GM21528 (cell line): ENCODE data around the gene PARL.

Experiments
- ATAC-seq: cut with Tn5 transposase; IDR thresholded peaks from one replicate; pipeline ENCODE4 v1.9.1; 2021; ENCODE audit warnings: mild to moderate bottlenecking, moderate library complexity; ENCODE audit not compliant: unreplicated experiment, low FRiP score

Gene PARL

GRCh38 chr3:183862610-183863009 is 22.1 kb downstream of the PARL start:
- no peak for ATAC-seq

- ATAC-seq = no peak
These were observed 26.8 kb downstream of the PARL start for GRCh38 chr3:183857863-183858262.

GRCh38 chr3:183854318-183855035 is 30.2 kb downstream of the PARL start:
- ATAC-seq = no peak

- ATAC-seq = no peak
These were observed 38.9 kb downstream of the PARL start for GRCh38 chr3:183845608-183846288.

GRCh38 chr3:183845090-183845489 is 39.6 kb downstream of the PARL start:
- ATAC-seq = no peak

GRCh38 chr3:183844606-183845005 is 40.1 kb downstream of the PARL start:
- no peak for ATAC-seq

GRCh38 chr3:183839751-183840150 is 44.9 kb downstream of the PARL start:
- no peak for ATAC-seq

- ATAC-seq = no peak
These were observed 46.8 kb downstream of the PARL start for GRCh38 chr3:183837894-183838293.

GRCh38 chr3:183837390-183837789 is 47.3 kb downstream of the PARL start:
- no peak for ATAC-seq

GRCh38 chr3:183833516-183833915 is 51.2 kb downstream of the PARL start:
- ATAC-seq = no peak

GRCh38 chr3:183830187-183830586 is 54.5 kb downstream of the PARL start:
- no peak for ATAC-seq

- ATAC-seq = no peak
These were observed 55.2 kb downstream of the PARL start for GRCh38 chr3:183829466-183829865.

GRCh38 chr3:183828538-183828870 is 56.2 kb downstream of the PARL start:
- ATAC-seq = no peak

- ATAC-seq = no peak
These were observed 56.7 kb downstream of the PARL start for GRCh38 chr3:183827809-183828537.

GRCh38 chr3:183826448-183827250 is 58.0 kb downstream of the PARL start:
- ATAC-seq = no peak

- peak; percentile 46 for ATAC-seq
These were observed 59.1 kb downstream of the PARL start, which contains the start of gene MAP6D1 for GRCh38 chr3:183825456-183826161. TSS of gene MAP6D1 (minus strand) at chr3:183825577. CDS start at chr3:183825547, 30 bp downstream.

- ATAC-seq = peak; percentile 18
These were observed 59.8 kb downstream of the PARL start for GRCh38 chr3:183824761-183825455.

GRCh38 chr3:183823963-183824362 is 60.7 kb downstream of the PARL start:
- no peak for ATAC-seq

- no peak for ATAC-seq
These were observed 62.0 kb downstream of the PARL start for GRCh38 chr3:183822631-183823030.
